ENCODE data around the gene SUGCT. TPM values are rescaled to one million over a fixed set of nuclear protein-coding genes. Genes with fewer than 3 reads are reported as not detected.

SUGCT gene
- total and polyA plus RNA-seq, 2 of the 8 experiments (the other 6 are each of a cell fraction or from before 2014, with no cell fraction given) = 2.8 to 5.4 TPM

- no peak overlapping the region for H3K9ac ChIP-seq (replicated peaks in 1 of 4; ENCODE audit: extremely low read depth in 1 of 4, low read depth in 3 of 4, low read length in 3 of 4)
- H2AK5ac ChIP-seq (ENCODE audit: low read depth, low read length) = no peak overlapping the region
- H2BK15ac ChIP-seq (ENCODE audit: low read length) = no peak overlapping the region
- no peaks in the 10 kb centered on the region for H4K20me1 ChIP-seq (replicated peaks in 1 of 2; ENCODE audit: control insufficient read depth in 1 of 2, insufficient read depth in 2 of 2, low read length in 2 of 2)
- H3K23me2 ChIP-seq (ENCODE audit: low read depth, low read length) = no peaks in the 10 kb centered on the region
- no peak overlapping the region for H3K56ac ChIP-seq (replicated peaks; ENCODE audit: insufficient read length, low read depth, low read length)
- H3K4me2 ChIP-seq (ENCODE audit: insufficient read depth in 1 of 2, low read depth in 2 of 2, low read length in 2 of 2) = no peak overlapping the region
- DNase-seq (ENCODE audit: low read depth in 1 of 2, low spot score in 2 of 2) (no peak), FAIRE-seq (no peak)
- no peak overlapping the region for H2BK20ac ChIP-seq (ENCODE audit: low read length)
- no peak overlapping the region for H3K4ac ChIP-seq (replicated peaks; ENCODE audit: insufficient read length, low read depth, low read length)
- no peak overlapping the region for H3K23ac ChIP-seq (ENCODE audit: insufficient read length)
- CTCF ChIA-PET (ENCODE audit: partially characterized antibody) = interaction anchor here (1.1 kb wide), 1 partner anchor 168 kb away, joined by 3 read pairs; no protein-coding TSS in a partner anchor
- H3K79me1 ChIP-seq (ENCODE audit: low read depth, low read length) = no peaks in the 10 kb centered on the region
- H3K14ac ChIP-seq (ENCODE audit: insufficient read length) = no peak overlapping the region
- WGBS, 2 experiments (ENCODE audit: extremely low coverage in 1 of 2, insufficient coverage in 1 of 2, insufficient read length in 1 of 2, insufficient replicate concordance in 2 of 2, low coverage in 1 of 2, low lambda C conversion rate in 2 of 2, missing lambda C conversion rate in 1 of 2) = 95% methylated on average over 1 of the region's 1 CpG; no CpG with 5 or more reads in 1 of the 2 experiments
- H3K18ac ChIP-seq (ENCODE audit: extremely low read depth, low read length) = no peak overlapping the region
- no peak overlapping the region for H2BK120ac ChIP-seq (replicated peaks; ENCODE audit: low read depth, low read length)
- POLR2A ChIA-PET (ENCODE audit: partially characterized antibody) = no interaction called here
- TF ChIP-seq SIN3A (conservative IDR thresholded peaks at IDR 0.05 in 1 of 2, IDR thresholded peaks at IDR 0.05 in 1 of 2; ENCODE audit: low read depth in 1 of 2, low read length in 2 of 2) = no peak
- TF ChIP-seq CHD1 (IDR thresholded peaks at IDR 0.05; ENCODE audit: low read depth, low read length) = no peak
- no peak for TF ChIP-seq CHD2 (IDR thresholded peaks at IDR 0.05; ENCODE audit: low read length)
- no peak for TF ChIP-seq SIX5 (IDR thresholded peaks at IDR 0.05; ENCODE audit: low read depth, low read length)
- TF ChIP-seq KDM4A (IDR thresholded peaks at IDR 0.05; ENCODE audit: low read depth, low read length, severe bottlenecking) = no peak
- no peak for TF ChIP-seq SAP30 (IDR thresholded peaks at IDR 0.05; ENCODE audit: insufficient read depth, insufficient replicate concordance, low read length)
- TF ChIP-seq SP2 (IDR thresholded peaks at IDR 0.05; ENCODE audit: low read length) = no peak
- TF ChIP-seq POLR2A (IDR thresholded peaks at IDR 0.05; ENCODE audit: control extremely low read depth in 1 of 2, low read depth in 2 of 2, low read length in 2 of 2) = no peak
- TF ChIP-seq ZNF274 (IDR thresholded peaks at IDR 0.05; ENCODE audit: borderline replicate concordance, extremely low read depth, low read length) = no peak
- TF ChIP-seq PHF8 (conservative IDR thresholded peaks at IDR 0.05; ENCODE audit: low read depth, low read length) = no peak
- H3K4me3 ChIP-seq (ENCODE audit: extremely low read depth in 1 of 4, insufficient read depth in 2 of 4, low read depth in 3 of 4, low read length in 4 of 4) = no peak overlapping the region
- no peaks in the 10 kb centered on the region for H3K4me1 ChIP-seq (replicated peaks in 1 of 4; ENCODE audit: control insufficient read depth in 3 of 4, insufficient read depth in 4 of 4, low read length in 3 of 4)
- H3K36me3 ChIP-seq (ENCODE audit: control insufficient read depth in 2 of 4, insufficient read depth in 4 of 4, low read length in 3 of 4) = no peaks in the 10 kb centered on the region
- H3K79me2 ChIP-seq (ENCODE audit: control insufficient read depth in 1 of 2, insufficient read depth in 2 of 2, low read length in 2 of 2) = no peaks in the 10 kb centered on the region
- no peak overlapping the region for H4K5ac ChIP-seq (ENCODE audit: insufficient read length, low read depth, low read length)
- no peak overlapping the region for H2AFZ ChIP-seq (ENCODE audit: low read length)
- H2BK5ac ChIP-seq (ENCODE audit: low read depth, low read length) = no peak overlapping the region
- H3K27me3 ChIP-seq (replicated peaks in 1 of 4; ENCODE audit: control insufficient read depth in 3 of 4, extremely low read depth in 1 of 4, insufficient read depth in 3 of 4, low read length in 3 of 4) = no peaks in the 10 kb centered on the region
- H2BK12ac ChIP-seq (ENCODE audit: low read depth, low read length) = no peak overlapping the region
- no peaks in the 10 kb centered on the region for H3K9me3 ChIP-seq (ENCODE audit: insufficient read depth in 2 of 2, low read depth in 1 of 2, low read length in 1 of 2)
- H3K27ac ChIP-seq (ENCODE audit: low read depth, low read length) = no peak overlapping the region
- no peak overlapping the region for H4K91ac ChIP-seq (replicated peaks; ENCODE audit: insufficient read length, low read length)
- H4K8ac ChIP-seq (ENCODE audit: extremely low read depth, insufficient read depth, low read length) = no peak overlapping the region
These were observed 301.9 kb downstream of the SUGCT start for GRCh38 chr7:40436710-40437109.
